NT2/D1 (cell line): ENCODE data around the gene NDUFS4.

Experiments
- SUZ12 ChIP-seq: IDR thresholded peaks from 2 replicates; pipeline ENCODE4 v1.6.1; 2011; ENCODE audit not compliant: insufficient read length, insufficient read depth; ENCODE audit errors: extremely low read depth
- YY1 ChIP-seq: IDR thresholded peaks from 2 replicates; pipeline ENCODE4 v1.6.1; 2011; ENCODE audit not compliant: insufficient read length, insufficient read depth
- ZNF274 ChIP-seq: IDR thresholded peaks from 2 replicates; pipeline ENCODE4 v1.6.1; 2011; ENCODE audit warnings: mild to moderate bottlenecking, low read depth, low read length

GRCh38 chr5:53613536-53613935 is 53.1 kb downstream of the NDUFS4 start:
- no peak for TF ChIP-seq YY1
- no peak for TF ChIP-seq ZNF274
- TF ChIP-seq SUZ12, result no peak
